HG03571 (cell line): ENCODE data around the gene SORCS1.
"Not testable (repeated sequence)": the region's sequence is repeated elsewhere in the genome, so short reads cannot be mapped to it uniquely, and the experiment has no call there.

Experiments
- ATAC-seq: cut with Tn5 transposase; IDR thresholded peaks from one replicate; pipeline ENCODE4 v1.9.1; 2021; ENCODE audit not compliant: unreplicated experiment

SORCS1 gene

DNA sequence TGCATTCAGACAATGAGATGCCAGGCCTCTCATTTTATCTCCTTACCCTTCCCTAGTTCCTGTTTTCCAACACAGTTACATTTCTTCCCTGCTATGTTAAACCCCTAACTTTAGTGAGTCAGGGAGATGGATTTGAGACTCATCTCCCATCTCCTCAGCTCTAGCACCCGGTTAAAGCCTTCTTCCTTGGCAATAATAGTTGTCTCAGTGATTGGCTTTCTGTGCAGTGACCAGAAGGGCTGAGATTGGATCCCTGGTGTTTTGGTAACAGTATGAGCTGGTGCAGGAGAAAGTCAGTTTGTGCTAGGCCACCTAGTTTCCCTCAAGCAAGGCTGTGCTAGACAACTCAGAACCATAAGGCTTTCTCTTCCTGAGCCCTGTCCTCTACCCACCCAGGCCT lies 212.5 kb downstream of the SORCS1 start:
- ATAC-seq: no peak

- no peak for ATAC-seq
These were observed 214.6 kb downstream of the SORCS1 start for GRCh38 chr10:106949680-106950478.

DNA sequence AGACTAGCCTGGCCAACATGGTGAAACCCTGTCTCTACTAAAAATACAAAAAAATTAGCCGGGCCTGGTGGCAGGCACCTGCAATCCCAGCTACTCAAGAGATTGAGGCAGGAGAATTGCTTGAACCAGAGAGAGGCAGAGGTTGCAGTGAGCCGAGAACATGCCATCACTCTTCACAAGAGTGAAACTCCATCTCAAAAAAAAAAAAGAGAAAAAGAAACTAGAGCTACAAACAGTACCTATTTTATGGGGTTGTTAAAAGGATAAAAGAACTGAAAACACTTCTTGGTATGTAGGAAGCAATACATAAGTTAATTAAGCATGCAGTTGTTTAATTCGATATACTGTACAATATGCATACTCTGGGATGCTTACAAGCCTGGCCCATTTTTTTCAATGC lies 216.9 kb downstream of the SORCS1 start:
- ATAC-seq: no peak

- no peak for ATAC-seq
These were observed 222.4 kb downstream of the SORCS1 start for GRCh38 chr10:106942035-106942662.

DNA sequence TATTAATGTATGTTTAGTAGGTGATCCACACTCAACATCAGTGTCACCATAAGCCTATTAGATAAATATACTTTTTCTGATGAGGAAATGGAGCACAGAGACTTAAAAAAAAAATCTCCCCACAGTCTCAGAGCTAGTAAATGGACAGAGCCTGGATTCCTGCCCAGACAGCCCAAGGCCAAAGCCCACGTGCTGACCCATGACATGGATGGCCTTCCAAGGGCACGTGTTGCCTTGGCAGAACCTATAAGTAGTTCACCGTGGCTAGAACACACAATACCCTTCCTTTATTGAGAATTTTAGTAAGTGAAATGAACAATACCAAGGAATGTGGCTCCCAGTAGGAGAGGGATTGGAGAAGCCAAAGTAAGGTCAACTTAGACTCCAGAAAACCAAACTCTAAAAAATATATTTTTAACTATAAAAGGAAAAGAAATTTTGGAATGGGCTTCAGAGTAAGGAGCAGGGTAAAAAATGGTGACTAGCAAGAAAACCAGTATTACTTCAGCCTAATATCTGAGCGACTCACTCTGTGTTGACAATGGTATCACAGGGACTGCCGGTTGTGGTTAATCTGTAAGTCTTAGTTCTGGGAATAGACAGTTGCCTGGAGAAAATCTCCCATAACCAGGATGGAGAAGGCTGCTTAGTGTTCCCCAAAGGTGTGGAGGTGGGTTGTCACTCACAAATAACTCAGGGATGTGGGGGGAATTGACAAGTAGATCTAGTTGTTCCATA lies 223.0 kb downstream of the SORCS1 start:
- no peak for ATAC-seq

GRCh38 chr10:106938513-106938912 lies 226.0 kb downstream of the SORCS1 start:
- no peak for ATAC-seq

DNA sequence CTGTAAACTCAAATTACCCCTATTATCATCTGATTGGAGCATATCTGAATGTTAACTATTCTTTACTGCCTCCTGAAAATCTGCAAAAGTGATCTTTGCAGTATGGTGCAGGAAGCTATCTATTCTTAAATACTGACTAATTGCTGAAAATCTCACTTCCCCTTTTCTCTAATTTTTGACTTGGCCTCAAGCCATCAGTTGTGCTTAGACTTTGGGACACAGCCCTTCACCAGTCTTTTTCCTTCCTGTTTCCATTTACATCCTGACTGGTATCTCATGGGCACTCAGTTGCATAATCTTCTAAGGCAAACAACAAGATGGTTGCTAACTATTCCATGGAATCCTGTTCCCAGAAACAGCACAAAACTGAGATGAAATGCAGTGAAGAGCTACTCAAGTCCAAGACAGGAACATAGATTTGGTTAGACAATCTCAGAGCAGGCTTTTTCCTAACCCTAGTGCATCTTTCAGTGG lies 228.5 kb downstream of the SORCS1 start:
- peak; percentile 70 for ATAC-seq

DNA sequence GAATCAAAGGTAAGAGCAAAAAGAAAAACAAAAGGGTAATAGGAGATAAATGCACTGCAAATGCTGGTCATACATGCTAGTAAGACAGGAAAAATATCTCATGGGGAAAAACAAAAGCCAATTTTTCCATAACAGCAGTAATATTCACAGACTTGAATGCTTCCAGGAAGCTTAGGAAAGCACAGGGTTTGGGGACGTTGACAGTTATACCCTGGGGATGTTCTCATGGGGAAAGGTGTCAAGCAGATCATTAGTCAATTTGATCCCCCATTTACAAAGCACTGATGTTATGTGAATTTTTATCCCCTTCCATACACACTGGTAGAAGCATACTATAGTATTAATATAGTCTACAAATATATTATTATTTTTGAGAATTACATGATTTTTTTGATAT lies 232.7 kb downstream of the SORCS1 start:
- no peak for ATAC-seq

DNA sequence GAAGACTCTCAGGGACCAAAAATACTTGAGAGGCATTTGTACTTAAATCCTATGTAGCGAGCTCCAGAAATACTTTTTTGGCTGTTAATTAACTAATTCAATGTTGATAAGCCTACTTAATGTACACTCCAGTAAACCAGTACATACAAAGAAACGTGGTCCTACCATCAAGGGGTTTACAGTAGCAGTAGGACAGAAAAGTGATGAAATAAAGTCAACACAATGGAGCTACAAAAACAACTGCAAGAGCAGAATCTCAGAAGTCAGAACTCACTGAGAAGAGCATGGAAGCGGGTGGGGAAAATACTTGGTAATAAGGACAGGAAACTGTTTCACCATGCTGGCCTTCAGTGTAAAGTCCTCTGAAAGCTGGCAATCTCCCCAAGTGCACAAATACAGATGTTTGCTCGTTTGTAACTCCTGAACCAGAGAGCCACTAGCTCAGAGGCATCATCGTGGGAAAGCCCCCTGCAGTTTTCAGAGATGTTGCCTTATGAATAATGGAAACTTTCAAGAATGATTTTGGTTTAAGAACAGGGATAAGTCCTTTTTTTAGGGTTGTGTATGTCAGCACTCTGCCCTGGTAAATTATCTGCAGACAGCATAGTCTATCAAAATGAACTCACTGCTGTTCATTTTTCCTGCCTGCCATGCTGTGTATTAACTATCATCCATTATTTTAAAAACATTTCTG lies 233.2 kb downstream of the SORCS1 start:
- peak; percentile 73 for ATAC-seq

DNA sequence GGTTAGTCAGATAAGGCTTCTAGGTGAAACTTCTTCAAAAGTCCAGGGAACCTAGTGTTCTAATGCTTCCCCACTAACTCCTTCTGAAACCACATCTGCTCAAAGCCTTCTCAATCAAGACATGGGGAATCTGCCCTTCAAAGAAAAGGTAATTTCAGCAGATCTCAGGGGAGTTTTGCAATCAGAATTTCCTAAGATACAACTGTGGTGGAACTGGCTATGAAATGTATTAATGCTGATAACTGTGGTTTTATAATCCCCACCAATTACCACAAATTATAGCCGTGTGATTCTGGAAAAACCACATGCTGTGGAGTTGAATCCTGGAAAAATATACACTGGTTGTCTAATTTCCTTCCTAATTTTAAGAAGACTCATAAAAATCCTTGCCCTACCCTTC lies 233.8 kb downstream of the SORCS1 start:
- ATAC-seq: no peak

DNA sequence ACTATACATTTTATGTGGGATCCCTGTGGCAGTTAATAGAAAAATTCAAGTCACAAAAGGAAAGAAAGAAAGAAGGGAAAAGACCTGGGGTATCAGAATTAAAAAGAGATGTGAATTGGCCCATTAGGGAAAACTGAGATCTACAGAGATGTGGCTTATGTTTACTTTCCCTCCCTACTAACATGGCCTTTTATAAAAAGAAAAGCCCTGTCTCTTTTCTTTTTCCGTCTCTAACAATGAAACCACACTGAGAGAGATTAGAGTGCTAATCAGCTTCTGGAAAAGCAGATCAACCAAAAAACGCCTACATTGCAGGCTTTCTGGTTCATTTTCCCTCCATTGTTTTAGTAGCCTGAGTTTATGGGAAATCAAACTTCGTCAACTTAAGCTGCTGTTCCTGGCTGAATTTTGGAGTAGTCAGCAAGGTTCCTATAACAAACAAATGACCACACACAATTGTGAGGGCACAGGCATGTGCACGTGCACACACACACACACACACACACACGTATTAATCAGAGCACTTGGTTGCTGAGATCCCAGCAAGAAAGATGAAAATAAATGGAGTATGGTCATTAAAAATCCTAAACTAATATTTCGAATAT lies 235.1 kb downstream of the SORCS1 start:
- ATAC-seq: no peak

DNA sequence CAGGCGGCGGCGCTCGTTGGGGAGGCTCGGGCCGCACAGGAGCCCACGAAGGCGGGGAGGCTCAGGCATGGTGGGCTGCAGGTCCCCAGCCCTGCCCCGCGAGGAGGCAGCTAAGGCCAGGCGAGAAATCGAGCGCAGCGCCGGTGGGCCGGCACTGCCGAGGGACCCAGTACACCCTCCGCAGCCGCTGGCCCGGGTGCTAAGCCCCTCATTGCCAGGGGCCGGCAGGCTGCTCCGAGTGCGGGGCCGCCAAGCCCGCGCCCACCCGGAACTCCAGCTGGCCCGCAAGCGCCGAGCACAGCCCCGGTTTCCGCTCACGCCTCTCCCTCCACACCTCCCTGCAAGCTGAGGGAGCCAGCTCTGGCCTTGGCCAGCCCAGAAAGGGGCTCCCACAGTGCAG lies 236.4 kb downstream of the SORCS1 start:
- ATAC-seq: not testable (repeated sequence)

GRCh38 chr10:106925191-106925590 lies 239.3 kb downstream of the SORCS1 start:
- no peak for ATAC-seq

- ATAC-seq: no peak
These were observed 244.0 kb downstream of the SORCS1 start for GRCh38 chr10:106920538-106920937.

DNA sequence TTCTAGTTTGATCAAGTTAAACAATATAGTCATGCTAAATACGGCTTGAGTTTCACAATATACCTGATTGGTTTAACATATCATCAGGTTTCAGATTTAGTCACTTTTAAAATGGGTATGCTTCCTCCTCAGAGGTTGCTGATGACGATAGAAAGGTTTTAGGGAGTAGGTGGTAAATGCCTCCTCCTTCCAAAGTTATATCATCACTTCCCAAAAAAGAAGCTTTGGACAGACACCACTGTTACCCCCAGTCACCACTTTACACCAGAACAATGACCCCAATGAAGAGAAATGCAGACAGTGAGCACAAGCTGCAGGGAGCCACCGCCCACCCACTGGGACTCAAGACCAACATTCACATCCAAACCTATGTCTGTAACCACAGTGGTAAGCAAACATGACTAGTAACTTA lies 244.6 kb downstream of the SORCS1 start:
- ATAC-seq: peak; percentile 73

DNA sequence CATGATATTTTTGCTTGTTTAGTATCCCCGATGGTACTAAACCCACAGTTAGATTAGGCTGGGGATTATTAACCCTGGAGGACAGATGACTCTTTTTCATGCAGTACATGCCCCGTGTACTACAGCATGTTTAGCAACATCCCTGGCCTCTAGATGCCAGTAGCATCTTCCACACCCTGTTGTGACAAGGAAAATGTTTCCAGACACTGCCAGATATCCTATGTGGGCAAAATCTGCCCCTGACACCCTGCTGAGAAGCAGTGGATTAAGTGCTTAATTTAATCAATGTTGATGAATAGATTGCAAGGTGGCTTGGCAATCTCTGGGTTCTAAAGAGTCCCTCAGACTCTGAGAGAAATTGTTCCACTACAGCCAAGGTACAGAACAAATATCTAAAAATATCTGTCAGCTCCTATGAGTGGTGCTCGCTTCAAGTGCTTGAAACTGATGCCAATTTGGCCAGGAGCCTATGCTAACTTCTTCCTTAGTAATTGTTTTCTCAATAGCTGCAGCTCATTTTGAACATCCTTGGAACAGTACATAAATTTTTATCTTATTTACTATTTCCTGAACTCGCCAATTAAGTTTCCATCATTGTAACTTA lies 247.0 kb downstream of the SORCS1 start:
- ATAC-seq: no peak

GRCh38 chr10:106914016-106914415 lies 250.5 kb downstream of the SORCS1 start:
- no peak for ATAC-seq

GRCh38 chr10:106913348-106913747 lies 251.2 kb downstream of the SORCS1 start:
- ATAC-seq: no peak

- ATAC-seq: no peak
These were observed 253.4 kb downstream of the SORCS1 start for GRCh38 chr10:106911096-106911495.

GRCh38 chr10:106910666-106911065 lies 253.8 kb downstream of the SORCS1 start:
- ATAC-seq: no peak
